Measurements from ENCODE around the gene MYT1.

GRCh38 chr20:64159286-64159680 is 5.0 kb upstream of the MYT1 start:
- TF ChIP-seq EP300 (IDR thresholded peaks at IDR 0.05; ENCODE audit: low read depth), result no peak
- no peak for TF ChIP-seq CTCF (IDR thresholded peaks at IDR 0.05)
- no peak for TF ChIP-seq POLR2AphosphoS5 (IDR thresholded peaks at IDR 0.05)
- no peak for TF ChIP-seq POLR2A (IDR thresholded peaks at IDR 0.05)
